Natural killer cell (primary cell): ENCODE results near the gene MAP2K6. TPM values are rescaled to one million over a fixed set of nuclear protein-coding genes. Genes with fewer than 3 reads are reported as not detected.

ENCODE experiments used
- ATAC-seq, 3 donors: fragments of 150-1000 bp in 2 of 3; fragments of 200-7000 bp in 1 of 3; cut with Tn5 transposase; 1 replicate in 1 of 3; 2 replicates in 2 of 3; pipeline ENCODE4 v1.10.0; 2021; ENCODE audit warnings: mild to moderate bottlenecking in 2 of 3, moderate library complexity in 2 of 3
- DNase-seq, 2 donors: peaks; one replicate each; pipeline versions ENCODE4 v3.0.0 to v3.0.0-alpha.2; 2013 to 2021; ENCODE audit warnings: mixed read lengths in 1 of 2
- H3K27ac ChIP-seq: one replicate; pipeline ENCODE4 v1.5.1; 2013; ENCODE audit warnings: mild to moderate bottlenecking, low read length
- H3K27me3 ChIP-seq: one replicate; pipeline ENCODE4 v1.6.1; 2013; ENCODE audit warnings: low read length; ENCODE audit not compliant: control insufficient read depth, insufficient read depth
- H3K36me3 ChIP-seq: one replicate; pipeline ENCODE4 v1.6.1; 2013; ENCODE audit warnings: low read length; ENCODE audit not compliant: control insufficient read depth, insufficient read depth
- H3K4me1 ChIP-seq: one replicate; pipeline ENCODE4 v1.6.1; 2013; ENCODE audit warnings: low read length; ENCODE audit not compliant: control insufficient read depth, insufficient read depth
- H3K4me3 ChIP-seq: one replicate; pipeline ENCODE4 v1.5.1; 2013; ENCODE audit warnings: low read length
- H3K9me3 ChIP-seq: one replicate; pipeline ENCODE4 v1.6.1; 2013; ENCODE audit warnings: low read length; ENCODE audit not compliant: control insufficient read depth, insufficient read depth
- H3K27ac Mint-ChIP-seq, 2 donors: one replicate each; pipeline ENCODE4 v1.8.0; 2022; ENCODE audit warnings: mild to moderate bottlenecking in 2 of 2, mixed read lengths in 2 of 2, moderate library complexity in 1 of 2
- H3K27me3 Mint-ChIP-seq, 2 donors: one replicate each; pipeline ENCODE4 v1.8.0; 2022; ENCODE audit warnings: low read depth in 2 of 2, mixed read lengths in 2 of 2
- H3K36me3 Mint-ChIP-seq: one replicate; pipeline ENCODE4 v1.8.0; 2022; ENCODE audit warnings: mixed read lengths
- H3K4me1 Mint-ChIP-seq, 2 donors: one replicate each; pipeline ENCODE4 v1.8.0; 2022; ENCODE audit warnings: mixed read lengths in 2 of 2
- H3K4me3 Mint-ChIP-seq: one replicate; pipeline ENCODE4 v1.8.0; 2022; ENCODE audit warnings: mild to moderate bottlenecking, moderate library complexity, mixed read lengths
- H3K9me3 Mint-ChIP-seq, 2 donors: one replicate each; pipeline ENCODE4 v1.8.0; 2022; ENCODE audit warnings: mixed read lengths in 2 of 2
- CTCF ChIP-seq: fragments of 200-600 bp; IDR thresholded peaks from one replicate; pipeline ENCODE4 v1.8.0; 2022; ENCODE audit warnings: antibody characterized with exemption
- WGBS: methylation state at CpG from one replicate; pipeline ENCODE4 v1.1.7; 2013; ENCODE audit warnings: missing lambda C conversion rate; ENCODE audit not compliant: insufficient coverage; 5-methylcytosine and 5-hydroxymethylcytosine counted together
- intact Hi-C: fragments of 100-400 bp; cut with micrococcal nuclease; formaldehyde crosslinking; loops from one replicate; pipeline ENCODE4 v1.14.2; 2022
- total RNA-seq, 4 donors: library from RNA; stranded (reverse); fragments of 120-200 nt in 1 of 4; gene quantifications; one replicate each; pipeline versions ENCODE4 v1.2.3 to v1.2.4, GENCODE V29; 2013 to 2022

Gene MAP2K6
- total RNA-seq, 3 donors from 2014 or later (not counting 1 experiment from before 2014, with no cell fraction given): 11.8 to 16.9 (median 14.0) TPM

- Histone ChIP-seq H3K36me3 (no peaks in the 10 kb centered on the region), H3K4me1 (peaks cover 4% of the 10 kb centered on the region), H3K27ac (no peak overlapping the region), H3K9me3 (no peaks in the 10 kb centered on the region), H3K4me3 (no peak overlapping the region), H3K27me3 (no peaks in the 10 kb centered on the region)
- Mint-ChIP-seq H3K27me3 (no peaks in the 10 kb centered on the region), H3K4me3 (no peak overlapping the region), H3K36me3 (no peaks in the 10 kb centered on the region), H3K27ac (no peak overlapping the region), H3K4me1 (peaks cover 41 to 45% of the 10 kb centered on the region in 2 donors), H3K9me3 (no peaks in the 10 kb centered on the region)
- WGBS: 31% methylated on average over 4 of the region's 4 CpGs
- intact Hi-C loops: no loop called here
- ATAC-seq: no peak
- no peak for DNase-seq
- no peak for TF ChIP-seq CTCF
These were observed 16.0 kb downstream of the MAP2K6 start for GRCh38 chr17:69430488-69430887.

DNA sequence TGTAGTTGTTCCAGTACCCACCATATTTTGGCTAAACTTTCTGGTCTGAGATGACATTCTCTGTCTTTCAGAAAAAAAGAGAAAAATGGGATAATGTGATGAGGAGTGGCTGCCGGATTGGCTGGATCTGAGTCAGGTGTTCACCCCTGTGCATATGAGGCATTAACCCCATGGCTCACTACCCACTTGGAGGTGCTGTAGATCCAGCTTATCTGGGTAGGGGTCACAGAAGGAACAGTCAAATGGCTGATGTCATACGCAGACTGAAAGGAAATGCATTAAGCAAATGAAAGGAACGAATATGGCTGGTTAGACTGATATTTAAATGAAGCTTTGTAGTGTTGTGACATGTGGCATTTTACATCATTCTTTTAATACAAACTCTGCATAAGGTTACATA lies 17.3 kb downstream of the MAP2K6 start:
- DNase-seq: no peak
- intact Hi-C loops: no loop called here
- H3K4me1 Mint-ChIP-seq: peaks cover 30 to 34% of the 10 kb centered on the region in 2 donors
- no peak overlapping the region for H3K4me3 Mint-ChIP-seq
- ATAC-seq: no peak
- Histone ChIP-seq H3K36me3 (no peaks in the 10 kb centered on the region), H3K4me1 (peaks cover 4% of the 10 kb centered on the region), H3K27me3 (no peaks in the 10 kb centered on the region), H3K27ac (no peak overlapping the region), H3K4me3 (no peak overlapping the region), H3K9me3 (no peaks in the 10 kb centered on the region)
- H3K27ac Mint-ChIP-seq: no peak overlapping the region
- no peaks in the 10 kb centered on the region for H3K36me3 Mint-ChIP-seq
- no peaks in the 10 kb centered on the region for H3K27me3 Mint-ChIP-seq
- no peaks in the 10 kb centered on the region for H3K9me3 Mint-ChIP-seq
- no peak for TF ChIP-seq CTCF
- WGBS: 90% methylated on average over 3 of the region's 3 CpGs

DNA sequence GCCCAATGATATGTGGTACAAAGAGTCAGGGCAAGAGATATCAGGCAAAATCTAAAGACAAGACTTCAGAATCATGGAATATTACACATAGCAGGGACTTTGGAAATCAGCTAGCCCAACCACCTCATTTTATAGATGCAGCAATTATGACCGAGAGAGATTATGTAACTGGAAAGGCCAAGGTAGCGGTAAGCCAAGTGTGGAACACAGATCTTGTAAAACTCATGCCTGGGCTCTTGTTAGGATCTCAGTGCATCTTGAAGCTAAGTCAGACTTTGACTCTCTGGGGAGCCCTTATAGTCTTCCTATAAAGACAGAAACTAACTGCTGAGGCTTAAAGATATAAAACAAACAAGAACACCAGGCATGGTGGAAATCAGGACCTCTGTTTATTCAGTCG lies 18.6 kb downstream of the MAP2K6 start:
- no peaks in the 10 kb centered on the region for H3K36me3 ChIP-seq
- intact Hi-C loops: no loop called here
- no peaks in the 10 kb centered on the region for H3K36me3 Mint-ChIP-seq
- H3K9me3 Mint-ChIP-seq: no peaks in the 10 kb centered on the region
- H3K27me3 ChIP-seq: no peaks in the 10 kb centered on the region
- no peak for ATAC-seq
- no peaks in the 10 kb centered on the region for H3K27me3 Mint-ChIP-seq
- H3K27ac ChIP-seq: no peak overlapping the region
- no peak overlapping the region for H3K27ac Mint-ChIP-seq
- no peaks in the 10 kb centered on the region for H3K9me3 ChIP-seq
- no peak for TF ChIP-seq CTCF
- H3K4me1 Mint-ChIP-seq: peaks cover 30 to 31% of the 10 kb centered on the region in 2 donors
- H3K4me1 ChIP-seq: peaks cover 4% of the 10 kb centered on the region
- WGBS: 98% methylated on average over 3 of the region's 3 CpGs
- no peak overlapping the region for H3K4me3 Mint-ChIP-seq
- no peak for DNase-seq
- H3K4me3 ChIP-seq: no peak overlapping the region

DNA sequence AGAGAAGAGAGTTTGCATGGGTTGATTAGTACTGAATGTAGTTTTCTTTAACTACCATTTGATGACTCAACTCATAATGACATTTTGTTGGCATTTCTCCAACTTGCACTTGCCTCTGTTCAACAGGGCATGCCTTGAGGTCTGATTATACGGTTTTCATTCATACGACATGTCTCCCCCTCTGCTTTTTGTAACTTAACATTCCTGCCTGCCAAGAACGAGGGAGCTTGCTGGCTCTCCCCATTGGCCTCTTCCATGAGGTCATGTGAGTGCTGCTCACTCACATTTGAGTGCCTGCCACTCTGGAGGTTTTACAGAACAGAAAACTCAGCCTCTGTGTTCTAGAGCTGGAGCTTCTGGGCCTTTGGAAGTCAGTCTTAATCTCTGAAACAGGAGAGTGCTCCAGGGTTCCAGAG lies 19.7 kb downstream of the MAP2K6 start:
- Histone ChIP-seq H3K27ac (no peak overlapping the region), H3K36me3 (no peaks in the 10 kb centered on the region), H3K4me1 (peaks cover under 1% of the 10 kb centered on the region), H3K4me3 (no peak overlapping the region), H3K9me3 (no peaks in the 10 kb centered on the region), H3K27me3 (no peaks in the 10 kb centered on the region)
- TF ChIP-seq CTCF: no peak
- WGBS: 84% methylated on average over 3 of the region's 3 CpGs
- no peak overlapping the region for H3K27ac Mint-ChIP-seq
- DNase-seq (no peak), ATAC-seq (no peak)
- H3K4me1 Mint-ChIP-seq: peaks cover 25 to 29% of the 10 kb centered on the region in 2 donors
- H3K4me3 Mint-ChIP-seq: no peak overlapping the region
- H3K9me3 Mint-ChIP-seq: no peaks in the 10 kb centered on the region
- H3K27me3 Mint-ChIP-seq: no peaks in the 10 kb centered on the region
- intact Hi-C loops: no loop called here
- H3K36me3 Mint-ChIP-seq: no peaks in the 10 kb centered on the region
